NCI-H82 treated with DMSO at 0.1 percent for 48 hours (cell line): Measurements from ENCODE around the gene ACADM.
"Not testable (repeated sequence)": the region's sequence is repeated elsewhere in the genome, so short reads cannot be mapped to it uniquely, and the experiment has no call there.

Source experiments
- DNase-seq: peaks from one replicate; lab custom pipeline; 2025; ENCODE audit not compliant: unreplicated experiment; lab: John Stamatoyannopoulos, UW

ACADM gene

GRCh38 chr1:75733661-75734060, 9.2 kb downstream of the ACADM start:
- DNase-seq, result no peak

- no peak for DNase-seq
These were observed 11.5 kb downstream of the ACADM start for GRCh38 chr1:75736016-75736415.

- DNase-seq, result no peak
These were observed 17.6 kb downstream of the ACADM start for GRCh38 chr1:75742047-75742625.

GRCh38 chr1:75745276-75745675, 20.8 kb downstream of the ACADM start:
- DNase-seq, result no peak

GRCh38 chr1:75757210-75757609, 32.7 kb downstream of the ACADM start:
- not testable (repeated sequence) for DNase-seq

GRCh38 chr1:75758543-75758942, 34.0 kb downstream of the ACADM start:
- DNase-seq, result not testable (repeated sequence)

- no peak for DNase-seq
These were observed 39.6 kb downstream of the ACADM start for GRCh38 chr1:75764057-75764655.

- DNase-seq, result no peak
These were observed 41.3 kb downstream of the ACADM start for GRCh38 chr1:75765697-75766355.

GRCh38 chr1:75768016-75768415, 43.5 kb downstream of the ACADM start:
- no peak for DNase-seq

GRCh38 chr1:75770761-75771160, 46.3 kb downstream of the ACADM start:
- no peak for DNase-seq

- no peak for DNase-seq
These were observed 47.5 kb downstream of the ACADM start for GRCh38 chr1:75771978-75772377.

- not testable (repeated sequence) for DNase-seq
These were observed 53.3 kb downstream of the ACADM start for GRCh38 chr1:75777812-75778211.

- DNase-seq, result not testable (repeated sequence)
These were observed 54.2 kb downstream of the ACADM start for GRCh38 chr1:75778694-75779093.

GRCh38 chr1:75780183-75780582, 55.7 kb downstream of the ACADM start:
- DNase-seq, result not testable (repeated sequence)

- DNase-seq, result not testable (repeated sequence)
These were observed 59.4 kb downstream of the ACADM start for GRCh38 chr1:75783920-75784319.

GRCh38 chr1:75785320-75785982, 60.9 kb downstream of the ACADM start:
- no peak for DNase-seq

GRCh38 chr1:75785983-75786853, 61.7 kb downstream of the ACADM start, which contains the start of gene RABGGTB:
TSS of gene RABGGTB (plus strand) at chr1:75786256. CDS start at chr1:75786272, 16 bp downstream.
- DNase-seq, result peak; percentile 91

- DNase-seq, result no peak
These were observed 62.5 kb downstream of the ACADM start for GRCh38 chr1:75786901-75787493.

- DNase-seq, result no peak
These were observed 63.0 kb downstream of the ACADM start for GRCh38 chr1:75787524-75787923.

GRCh38 chr1:75789988-75790387, 65.5 kb downstream of the ACADM start:
- DNase-seq, result no peak
